ENCODE results near the gene ZNF724.
"Not testable (repeated sequence)": the region's sequence is repeated elsewhere in the genome, so short reads cannot be mapped to it uniquely, and the experiment has no call there.

ZNF724 gene

GRCh38 chr19:23249911-23250649 is at the start of gene ZNF724:
ZNF724 (minus strand) TSS chr19:23250394; CDS start chr19:23250242, 152 bp downstream.
- DNase-seq (ENCODE audit: low read depth): peak; percentile 97

GRCh38 chr19:23294141-23294540 is 43.9 kb upstream of the ZNF724 start:
- DNase-seq (ENCODE audit: low read depth): no peak

GRCh38 chr19:23289966-23290365 is 39.8 kb upstream of the ZNF724 start:
- not testable (repeated sequence) for DNase-seq (ENCODE audit: low read depth)

GRCh38 chr19:23287620-23288019 is 37.4 kb upstream of the ZNF724 start:
- DNase-seq (ENCODE audit: low read depth): no peak

- DNase-seq (ENCODE audit: low read depth): no peak
These were observed 36.3 kb upstream of the ZNF724 start for GRCh38 chr19:23286477-23286876.

GRCh38 chr19:23285948-23286347 is 35.8 kb upstream of the ZNF724 start:
- DNase-seq (ENCODE audit: low read depth): no peak

GRCh38 chr19:23285326-23285725 is 35.1 kb upstream of the ZNF724 start:
- not testable (repeated sequence) for DNase-seq (ENCODE audit: low read depth)

- DNase-seq (ENCODE audit: low read depth): no peak
These were observed 33.7 kb upstream of the ZNF724 start for GRCh38 chr19:23283925-23284324.

GRCh38 chr19:23281663-23282276 is 31.6 kb upstream of the ZNF724 start:
- no peak for DNase-seq (ENCODE audit: low read depth)

GRCh38 chr19:23278118-23278517 is 27.9 kb upstream of the ZNF724 start:
- DNase-seq (ENCODE audit: low read depth): not testable (repeated sequence)

- peak; percentile 81 for DNase-seq (ENCODE audit: low read depth)
These were observed 23.6 kb upstream of the ZNF724 start for GRCh38 chr19:23273590-23274412.

- DNase-seq (ENCODE audit: low read depth): no peak
These were observed 22.9 kb upstream of the ZNF724 start for GRCh38 chr19:23273022-23273589.

- DNase-seq (ENCODE audit: low read depth): no peak
These were observed 13.8 kb upstream of the ZNF724 start for GRCh38 chr19:23263870-23264590.

GRCh38 chr19:23263396-23263795 is 13.2 kb upstream of the ZNF724 start:
- DNase-seq (ENCODE audit: low read depth): no peak

- no peak for DNase-seq (ENCODE audit: low read depth)
These were observed 12.7 kb upstream of the ZNF724 start for GRCh38 chr19:23262920-23263319.

- no peak for DNase-seq (ENCODE audit: low read depth)
These were observed 11.4 kb upstream of the ZNF724 start for GRCh38 chr19:23261496-23262020.

GRCh38 chr19:23260956-23261355 is 10.8 kb upstream of the ZNF724 start:
- DNase-seq (ENCODE audit: low read depth): no peak

- no peak for DNase-seq (ENCODE audit: low read depth)
These were observed 9.8 kb upstream of the ZNF724 start for GRCh38 chr19:23259961-23260360.

- DNase-seq (ENCODE audit: low read depth): no peak
These were observed 5.5 kb upstream of the ZNF724 start for GRCh38 chr19:23255700-23256099.

- DNase-seq (ENCODE audit: low read depth): no peak
These were observed 4.1 kb upstream of the ZNF724 start for GRCh38 chr19:23254141-23254910.

- peak; percentile 3 for DNase-seq (ENCODE audit: low read depth)
These were observed 3.1 kb upstream of the ZNF724 start for GRCh38 chr19:23253256-23253655.
